Loucy (cell line): ENCODE measurements around the gene EIF4E2.

Experiments
- H2AFZ ChIP-seq: fragments of 200-600 bp; sonication (generic); 2 replicates; pipeline ENCODE4 v1.6.0; 2016; ENCODE audit warnings: antibody characterized with exemption, mild to moderate bottlenecking, low read length, moderate library complexity
- H3F3A ChIP-seq: fragments of 200-600 bp; 2 replicates; pipeline ENCODE4 v1.6.0; 2016; ENCODE audit warnings: antibody characterized with exemption, low read depth, mild to moderate bottlenecking
- H3K27me3 ChIP-seq: fragments of 200-600 bp; sonication (generic); 2 replicates; pipeline ENCODE4 v1.6.1; 2014; ENCODE audit warnings: low read length, mild to moderate bottlenecking; ENCODE audit not compliant: insufficient read depth, poor library complexity, severe bottlenecking
- H3K36me3 ChIP-seq: fragments of 200-600 bp; sonication (generic); 2 replicates; pipeline ENCODE4 v1.6.1; 2016; ENCODE audit warnings: low read length; ENCODE audit not compliant: insufficient read depth
- H3K4me1 ChIP-seq: fragments of 200-600 bp; sonication (generic); 2 replicates; pipeline ENCODE4 v1.5.1; 2014; ENCODE audit warnings: low read length, mild to moderate bottlenecking; ENCODE audit not compliant: insufficient read depth, poor library complexity, severe bottlenecking
- H3K4me2 ChIP-seq: fragments of 200-600 bp; sonication (generic); 2 replicates; pipeline ENCODE4 v1.6.0; 2014; ENCODE audit warnings: antibody characterized with exemption, low read length, low read depth, mild to moderate bottlenecking; ENCODE audit not compliant: poor library complexity, severe bottlenecking
- H3K4me3 ChIP-seq: fragments of 200-600 bp; sonication (generic); 2 replicates; pipeline ENCODE4 v1.5.1; 2014; ENCODE audit warnings: low read length, mild to moderate bottlenecking, mixed read lengths; ENCODE audit not compliant: poor library complexity, severe bottlenecking
- H3K79me2 ChIP-seq: fragments of 200-600 bp; sonication (generic); 2 replicates; pipeline ENCODE4 v1.6.1; 2014; ENCODE audit warnings: low read length; ENCODE audit not compliant: insufficient read depth
- H3K9ac ChIP-seq: fragments of 200-600 bp; sonication (generic); 2 replicates; pipeline ENCODE4 v1.6.0; 2014; ENCODE audit warnings: mild to moderate bottlenecking, low read depth, low read length, moderate library complexity; ENCODE audit not compliant: poor library complexity, severe bottlenecking
- H3K9me2 ChIP-seq: fragments of 200-600 bp; sonication (generic); replicated peaks from 2 replicates; pipeline ENCODE4 v1.6.1; 2016; ENCODE audit warnings: low read depth, low read length, mixed read lengths
- H3K9me3 ChIP-seq: fragments of 200-600 bp; sonication (generic); 2 replicates; pipeline ENCODE4 v1.6.1; 2014; ENCODE audit warnings: mild to moderate bottlenecking, antibody characterized with exemption, low read length, low read depth; ENCODE audit not compliant: insufficient read depth
- H4K20me1 ChIP-seq: fragments of 200-600 bp; sonication (generic); 2 replicates; pipeline ENCODE4 v1.6.0; 2014; ENCODE audit warnings: antibody characterized with exemption, low read length, mild to moderate bottlenecking; ENCODE audit not compliant: insufficient read depth, poor library complexity, severe bottlenecking
- CTCF ChIP-seq: fragments of 200-600 bp; sonication (generic); conservative IDR thresholded peaks from 2 replicates; pipeline ENCODE4 v1.5.1; 2014; ENCODE audit warnings: mild to moderate bottlenecking, antibody characterized with exemption, low read length
- EZH2phosphoT487 ChIP-seq: fragments of 200-600 bp; IDR thresholded peaks from 2 replicates; pipeline ENCODE4 v1.6.1; 2018; ENCODE audit warnings: antibody characterized with exemption, mild to moderate bottlenecking, moderate library complexity, borderline replicate concordance

EIF4E2 gene

GRCh38 chr2:232544674-232545073, 5.8 kb upstream of the EIF4E2 start:
- Histone ChIP-seq H3K36me3 (no peaks in the 10 kb centered on the region), H3K9me2 (no peaks in the 10 kb centered on the region), H3K79me2 (peaks cover 10% of the 10 kb centered on the region), H3F3A (no peaks in the 10 kb centered on the region), H3K4me3 (no peak overlapping the region), H3K9ac (no peak overlapping the region), H3K9me3 (peaks cover 3% of the 10 kb centered on the region; the same call in 1 of the 2 replicates), H3K4me2 (no peak overlapping the region), H3K4me1 (no peaks in the 10 kb centered on the region), H2AFZ (no peak overlapping the region), H3K27me3 (no peaks in the 10 kb centered on the region), H4K20me1 (peaks cover 5% of the 10 kb centered on the region)
- no peak for TF ChIP-seq CTCF
- no peak for TF ChIP-seq EZH2phosphoT487

- Histone ChIP-seq H3K9ac (no peak overlapping the region), H3K4me3 (no peak overlapping the region), H2AFZ (no peak overlapping the region), H3K36me3 (no peaks in the 10 kb centered on the region), H3F3A (no peaks in the 10 kb centered on the region), H3K4me2 (no peak overlapping the region), H4K20me1 (peaks cover 5% of the 10 kb centered on the region), H3K4me1 (no peaks in the 10 kb centered on the region), H3K9me3 (peaks cover 3% of the 10 kb centered on the region; the same call in 1 of the 2 replicates), H3K9me2 (no peaks in the 10 kb centered on the region), H3K27me3 (no peaks in the 10 kb centered on the region), H3K79me2 (peaks cover 16% of the 10 kb centered on the region)
- TF ChIP-seq EZH2phosphoT487 = no peak
These were observed 4.7 kb upstream of the EIF4E2 start for GRCh38 chr2:232545511-232546375.

- no peak for TF ChIP-seq CTCF
- H3K36me3 ChIP-seq = no peaks in the 10 kb centered on the region
These were observed 2.5 kb upstream of the EIF4E2 start for GRCh38 chr2:232547991-232548390.

More at GRCh38 chr2:232547991-232548390, 2.5 kb upstream of the EIF4E2 start:
- peaks cover 38% of the 10 kb centered on the region for H3K79me2 ChIP-seq
- H3K4me2 ChIP-seq = no peak overlapping the region
- peaks cover 14% of the 10 kb centered on the region for H3K4me1 ChIP-seq
- H2AFZ ChIP-seq = no peak overlapping the region
- H3F3A ChIP-seq = no peaks in the 10 kb centered on the region
- H3K9me3 ChIP-seq = peaks cover 3% of the 10 kb centered on the region; the same call in 1 of the 2 replicates
- no peak overlapping the region for H3K9ac ChIP-seq
- no peaks in the 10 kb centered on the region for H3K27me3 ChIP-seq
- H3K4me3 ChIP-seq = no peak overlapping the region
- no peaks in the 10 kb centered on the region for H3K9me2 ChIP-seq
- peaks cover 23% of the 10 kb centered on the region for H4K20me1 ChIP-seq
